H1 (cell line): ENCODE measurements around the gene CDYL. TPM values are rescaled to one million over a fixed set of nuclear protein-coding genes. Genes with fewer than 3 reads are reported as not detected.
A peak's percentile ranks its signal among the peaks of the same experiment; 100 is the strongest.

Source experiments
- CTCF ChIA-PET: fragments of 300-600 bp; sonication (Branson Sonifier 250); formaldehyde crosslinking; loops from one replicate; lab custom pipeline; 2021; ENCODE audit not compliant: partially characterized antibody; lab: Charles Lee
- POLR2A ChIA-PET: fragments of 300-600 bp; sonication (Branson Sonifier 250); formaldehyde crosslinking; loops from one replicate; lab custom pipeline; 2021; ENCODE audit warnings: inconsistent platforms; ENCODE audit not compliant: partially characterized antibody; lab: Charles Lee
- DNase-seq, 2 experiments: peaks; one replicate each; pipeline versions ENCODE4 v3.0.0 to v3.0.0-alpha.2; 2010 to 2022; ENCODE audit warnings: low spot score in 2 of 2, low read depth in 1 of 2, mixed read lengths in 1 of 2
- FAIRE-seq: peaks from 2 replicates; lab custom pipeline; 2011; peaks lifted over from hg19 to GRCh38; lab: Jason Lieb, UNC
- H2AFZ ChIP-seq: 2 replicates; pipeline ENCODE4 v1.8.1; 2012; ENCODE audit warnings: low read length, inconsistent platforms
- H2AK5ac ChIP-seq: 2 replicates; pipeline ENCODE4 v1.6.1; 2013; ENCODE audit warnings: low read depth, low read length
- H2BK120ac ChIP-seq: replicated peaks from 2 replicates; pipeline ENCODE3; 2013; ENCODE audit warnings: low read depth, low read length, inconsistent platforms
- H2BK12ac ChIP-seq: 2 replicates; pipeline ENCODE4 v1.6.1; 2013; ENCODE audit warnings: low read depth, low read length
- H2BK15ac ChIP-seq: 2 replicates; pipeline ENCODE4 v1.6.1; 2013; ENCODE audit warnings: low read length
- H2BK20ac ChIP-seq: 2 replicates; pipeline ENCODE4 v1.6.1; 2013; ENCODE audit warnings: low read length
- H2BK5ac ChIP-seq: 2 replicates; pipeline ENCODE4 v1.6.1; 2013; ENCODE audit warnings: low read depth, low read length
- H3K14ac ChIP-seq: 2 replicates; pipeline ENCODE4 v1.6.1; 2013; ENCODE audit warnings: inconsistent platforms; ENCODE audit not compliant: insufficient read length
- H3K18ac ChIP-seq: 2 replicates; pipeline ENCODE4 v1.6.1; 2013; ENCODE audit warnings: low read length; ENCODE audit errors: extremely low read depth
- H3K23ac ChIP-seq: 2 replicates; pipeline ENCODE4 v1.6.1; 2013; ENCODE audit warnings: inconsistent platforms; ENCODE audit not compliant: insufficient read length
- H3K23me2 ChIP-seq: 2 replicates; pipeline ENCODE4 v1.6.1; 2013; ENCODE audit warnings: low read depth, low read length
- H3K27ac ChIP-seq: 2 replicates; pipeline ENCODE4 v1.6.1; 2011; ENCODE audit warnings: low read depth, low read length, inconsistent platforms
- H3K27me3 ChIP-seq, 4 experiments: replicated peaks in 1 of 4; 1 replicate in 1 of 4; 2 replicates in 3 of 4; pipeline versions ENCODE4 v1.6.1 to v1.8.1; 2011 to 2013; ENCODE audit warnings: low read length in 3 of 4, mild to moderate bottlenecking in 3 of 4, inconsistent platforms in 2 of 4, mixed read lengths in 2 of 4, moderate library complexity in 1 of 4; ENCODE audit not compliant: control insufficient read depth in 3 of 4, insufficient read depth in 3 of 4; ENCODE audit errors: extremely low read depth in 1 of 4
- H3K36me3 ChIP-seq, 4 experiments: 2 replicates each; pipeline versions ENCODE4 v1.6.1 to v1.8.1; 2011 to 2013; ENCODE audit warnings: mild to moderate bottlenecking in 4 of 4, low read length in 3 of 4, moderate library complexity in 2 of 4, control low read depth in 1 of 4, inconsistent platforms in 1 of 4; ENCODE audit not compliant: insufficient read depth in 4 of 4, control insufficient read depth in 2 of 4
- H3K4ac ChIP-seq: replicated peaks from 2 replicates; pipeline ENCODE3; 2013; ENCODE audit warnings: low read length, low read depth, mixed read lengths, inconsistent platforms; ENCODE audit not compliant: insufficient read length
- H3K4me1 ChIP-seq, 4 experiments: replicated peaks in 1 of 4; 1 replicate in 1 of 4; 2 replicates in 3 of 4; pipeline versions ENCODE4 v1.6.1 to v1.8.1; 2011 to 2013; ENCODE audit warnings: low read length in 3 of 4, inconsistent platforms in 2 of 4, mixed read lengths in 1 of 4; ENCODE audit not compliant: insufficient read depth in 4 of 4, control insufficient read depth in 3 of 4
- H3K4me2 ChIP-seq, 2 experiments: 2 replicates each; pipeline versions ENCODE4 v1.6.1 to v1.8.1; 2011 to 2013; ENCODE audit warnings: low read depth in 2 of 2, low read length in 2 of 2, control low read depth in 1 of 2, inconsistent platforms in 1 of 2, mild to moderate bottlenecking in 1 of 2; ENCODE audit not compliant: insufficient read depth in 1 of 2
- H3K4me3 ChIP-seq, 4 experiments: fragments of 200-600, 300-600 bp in 1 of 4; sonication (generic), shearing (Covaris generic), sonication (Bioruptor Twin) in 1 of 4; 2 replicates each; pipeline versions ENCODE4 v1.5.1 to v1.8.1; 2011 to 2016; ENCODE audit warnings: low read length in 4 of 4, low read depth in 3 of 4, control low read depth in 2 of 4, inconsistent platforms in 2 of 4, mild to moderate bottlenecking in 2 of 4, mixed read lengths in 1 of 4, moderate library complexity in 1 of 4; ENCODE audit not compliant: insufficient read depth in 2 of 4; ENCODE audit errors: extremely low read depth in 1 of 4
- H3K56ac ChIP-seq: replicated peaks from 2 replicates; pipeline ENCODE3; 2013; ENCODE audit warnings: low read depth, mild to moderate bottlenecking, mixed read lengths, low read length, inconsistent platforms; ENCODE audit not compliant: insufficient read length
- H3K79me1 ChIP-seq: 2 replicates; pipeline ENCODE4 v1.6.1; 2013; ENCODE audit warnings: low read depth, low read length, control low read depth
- H3K79me2 ChIP-seq, 2 experiments: 2 replicates each; pipeline versions ENCODE4 v1.6.1 to v1.8.1; 2012 to 2013; ENCODE audit warnings: low read length in 2 of 2, mild to moderate bottlenecking in 2 of 2, inconsistent platforms in 1 of 2; ENCODE audit not compliant: insufficient read depth in 2 of 2, control insufficient read depth in 1 of 2
- H3K9ac ChIP-seq, 4 experiments: replicated peaks in 1 of 4; 1 replicate in 1 of 4; 2 replicates in 3 of 4; pipeline versions ENCODE4 v1.6.1 to v1.8.1; 2011 to 2013; ENCODE audit warnings: low read depth in 3 of 4, low read length in 3 of 4, control low read depth in 2 of 4, mild to moderate bottlenecking in 2 of 4, moderate library complexity in 2 of 4, inconsistent platforms in 1 of 4; ENCODE audit errors: extremely low read depth in 1 of 4
- H3K9me3 ChIP-seq, 2 experiments: 2 replicates each; pipeline versions ENCODE4 v1.6.1 to v1.8.1; 2012 to 2013; ENCODE audit warnings: mild to moderate bottlenecking in 2 of 2, moderate library complexity in 2 of 2, control low read depth in 1 of 2, inconsistent platforms in 1 of 2, low read depth in 1 of 2, low read length in 1 of 2, mixed read lengths in 1 of 2; ENCODE audit not compliant: insufficient read depth in 2 of 2
- H4K20me1 ChIP-seq, 2 experiments: replicated peaks in 1 of 2; 2 replicates each; pipeline versions ENCODE3 to v1.8.1; 2011 to 2013; ENCODE audit warnings: inconsistent platforms in 2 of 2, low read length in 2 of 2, mild to moderate bottlenecking in 1 of 2; ENCODE audit not compliant: insufficient read depth in 2 of 2, control insufficient read depth in 1 of 2
- H4K5ac ChIP-seq: 2 replicates; pipeline ENCODE4 v1.6.1; 2013; ENCODE audit warnings: low read length, low read depth, mixed read lengths, inconsistent platforms; ENCODE audit not compliant: insufficient read length
- H4K8ac ChIP-seq: 2 replicates; pipeline ENCODE4 v1.8.0; 2013; ENCODE audit warnings: mild to moderate bottlenecking, moderate library complexity, low read length, inconsistent platforms; ENCODE audit not compliant: insufficient read depth; ENCODE audit errors: extremely low read depth
- H4K91ac ChIP-seq: replicated peaks from 2 replicates; pipeline ENCODE3; 2013; ENCODE audit warnings: low read length, mixed read lengths, inconsistent platforms; ENCODE audit not compliant: insufficient read length
- ASH2L ChIP-seq: fragments of 200-600, 300-600 bp; sonication (generic); IDR thresholded peaks from one replicate; pipeline ENCODE4 v1.7.1; 2017; ENCODE audit warnings: low read length
- CBX5 ChIP-seq: fragments of 300-800, 300-1000 bp; sonication (generic); IDR thresholded peaks from 2 replicates; pipeline ENCODE4 v1.7.1; 2016; ENCODE audit warnings: antibody characterized with exemption, low read length, low read depth
- CHD2 ChIP-seq: IDR thresholded peaks from 2 replicates; pipeline ENCODE4 v1.6.1; 2012; ENCODE audit warnings: low read length, improper control_type of control experiment
- EZH2 ChIP-seq: fragments of 200-600 bp; sonication (generic); IDR thresholded peaks from 2 replicates; pipeline ENCODE4 v1.7.1; 2012; ENCODE audit warnings: low read depth, mild to moderate bottlenecking, moderate library complexity, low read length, inconsistent platforms; ENCODE audit not compliant: severe bottlenecking
- GTF2F1 ChIP-seq: IDR thresholded peaks from 2 replicates; pipeline ENCODE4 v1.6.1; 2012; ENCODE audit warnings: low read depth, low read length, improper control_type of control experiment, borderline replicate concordance
- JUND ChIP-seq: IDR thresholded peaks from 2 replicates; pipeline ENCODE4 v1.6.1; 2011; ENCODE audit warnings: mild to moderate bottlenecking, improper control_type of control experiment, low read length
- KDM5A ChIP-seq: fragments of 200-600 bp; IDR thresholded peaks from 2 replicates; pipeline ENCODE4 v1.7.1; 2012; ENCODE audit warnings: mild to moderate bottlenecking, low read length, inconsistent platforms, mixed read lengths
- RXRA ChIP-seq: IDR thresholded peaks from 2 replicates; pipeline ENCODE4 v1.6.1; 2011; ENCODE audit warnings: low read depth, mild to moderate bottlenecking, low read length, moderate library complexity; ENCODE audit not compliant: insufficient read depth
- SIX5 ChIP-seq: IDR thresholded peaks from 2 replicates; pipeline ENCODE4 v1.6.1; 2011; ENCODE audit warnings: mild to moderate bottlenecking, low read depth, low read length
- SP2 ChIP-seq: IDR thresholded peaks from 2 replicates; pipeline ENCODE4 v1.6.1; 2012; ENCODE audit warnings: mild to moderate bottlenecking, low read length, inconsistent platforms
- SUZ12 ChIP-seq: fragments of 200-600 bp; sonication (generic); IDR thresholded peaks from 2 replicates; pipeline ENCODE4 v1.6.1; 2012; ENCODE audit warnings: mild to moderate bottlenecking, inconsistent platforms, low read length, moderate library complexity, mixed read lengths
- YY1 ChIP-seq: IDR thresholded peaks from 2 replicates; pipeline ENCODE4 v1.6.1; 2011; ENCODE audit warnings: low read depth, mild to moderate bottlenecking, low read length
- WGBS, 2 experiments: shearing (Covaris generic) in 1 of 2; methylation state at CpG; one replicate each; pipeline versions ENCODE4 v1.1.6 to v1.1.7; 2013 to 2015; ENCODE audit warnings: low lambda C conversion rate in 2 of 2, mixed read lengths in 2 of 2, inconsistent platforms in 1 of 2, low coverage in 1 of 2, missing lambda C conversion rate in 1 of 2; ENCODE audit not compliant: insufficient replicate concordance in 2 of 2, insufficient coverage in 1 of 2, insufficient read length in 1 of 2; ENCODE audit errors: extremely low coverage in 1 of 2, missing lambda C conversion rate in 1 of 2; 5-methylcytosine and 5-hydroxymethylcytosine counted together
- polyA plus RNA-seq, 7 experiments: library from polyadenylated mRNA; depleted of rRNA in 3 of 7; stranded (reverse) in 5 of 7; unstranded in 2 of 7; fragments of >200 nt in 5 of 7; fragments of 200-250 nt in 2 of 7; gene quantifications; 1 replicate in 5 of 7; 2 replicates in 1 of 7; 4 replicates in 1 of 7; pipeline versions ENCODE4 v1.2.1 to v1.2.3, GENCODE V29; 2011 to 2013; ENCODE audit warnings: missing spikeins in 2 of 7, mixed read lengths in 2 of 7
- total RNA-seq: library from RNA; stranded (reverse); fragmentation: NEBNext Ultra II Directional; extraction: Animal tissue kit (Norgen Biotek cat#: 25700); gene quantifications from 2 replicates; pipeline ENCODE4 v1.2.1, GENCODE V29; 2021
- TF ChIP-seq, protein P1 (sequence below): IDR thresholded peaks from 2 replicates; pipeline ENCODE4 v1.6.1; 2012; ENCODE audit warnings: inconsistent platforms

The CDYL gene
- total and polyA plus RNA-seq, 2 of the 8 experiments (the other 6 are each of a cell fraction or from before 2014, with no cell fraction given), result 56.4 to 119 TPM

DNA sequence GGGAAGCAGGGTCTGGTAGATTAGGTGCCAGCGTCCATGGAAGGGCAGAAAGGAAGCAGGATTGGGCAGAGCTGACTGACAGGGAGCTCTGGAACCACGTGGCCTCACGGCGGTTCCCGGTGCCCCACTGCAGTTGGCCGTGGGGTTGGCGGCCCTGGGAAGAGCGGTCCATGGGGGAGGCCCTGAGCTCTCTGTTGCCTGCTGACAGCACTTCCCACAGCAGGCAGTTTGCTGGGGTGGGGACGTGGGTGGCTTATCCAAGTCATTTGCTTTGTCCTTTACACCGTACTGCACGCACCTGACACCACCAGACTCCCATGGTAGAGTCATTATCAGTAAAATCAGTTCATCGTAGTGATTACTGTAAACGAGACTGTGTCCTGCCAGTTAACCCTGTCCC is 171.5 kb downstream of the CDYL start:
- FAIRE-seq, result no peak
- no peaks in the 10 kb centered on the region for H3K9me3 ChIP-seq
- H3K4me1 ChIP-seq, result peaks cover 3 to 22% (median 6%) of the 10 kb centered on the region in 4 experiments
- no peak overlapping the region for H2BK120ac ChIP-seq
- no peak overlapping the region for H3K9ac ChIP-seq
- no peak for TF ChIP-seq SUZ12
- TF ChIP-seq RXRA, result no peak
- TF ChIP-seq EZH2, result no peak
- TF ChIP-seq ASH2L, result no peak
- TF ChIP-seq SP2, result no peak
- TF ChIP-seq CHD2, result no peak
- no peak for TF ChIP-seq KDM5A
- no peak for TF ChIP-seq JUND
- TF ChIP-seq GTF2F1, result no peak
- TF ChIP-seq YY1, result no peak
- TF ChIP-seq CBX5, result no peak
- TF ChIP-seq, protein P1, sequence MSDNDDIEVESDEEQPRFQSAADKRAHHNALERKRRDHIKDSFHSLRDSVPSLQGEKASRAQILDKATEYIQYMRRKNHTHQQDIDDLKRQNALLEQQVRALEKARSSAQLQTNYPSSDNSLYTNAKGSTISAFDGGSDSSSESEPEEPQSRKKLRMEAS, result no peak
- no peak for TF ChIP-seq SIX5
- TF ChIP-seq, all 59 proteins: peak for 0
- H3K23ac ChIP-seq, result no peak overlapping the region
- CTCF ChIA-PET, result interaction anchor here (1.8 kb wide), 1 partner anchor 10 kb away, joined by 5 read pairs; no protein-coding TSS in a partner anchor
- H3K27ac ChIP-seq, result no peak overlapping the region
- peak overlapping the region; percentile 56; the same call in 1 of the 2 replicates for H2BK5ac ChIP-seq
- H3K36me3 ChIP-seq, result peaks cover 6 to 59% (median 22%) of the 10 kb centered on the region in 4 experiments
- no peak overlapping the region for H3K4me3 ChIP-seq
- no peak overlapping the region for H3K56ac ChIP-seq
- no peak overlapping the region for H3K18ac ChIP-seq
- no peak overlapping the region for H4K5ac ChIP-seq
- H2BK12ac ChIP-seq, result no peak overlapping the region
- H4K8ac ChIP-seq, result no peak overlapping the region
- no peak overlapping the region for H2AFZ ChIP-seq
- WGBS, 2 experiments, result 90% methylated on average over 13 of the region's 13 CpGs; no CpG with 5 or more reads in 1 of the 2 experiments
- no peak overlapping the region for H2AK5ac ChIP-seq
- H3K14ac ChIP-seq, result no peak overlapping the region
- H3K79me2 ChIP-seq, result peaks cover 0 to 4% of the 10 kb centered on the region in 2 experiments; a peak in 1 of 4 replicates
- no peak overlapping the region for H4K91ac ChIP-seq
- no peak for DNase-seq
- no peak overlapping the region for H3K4me2 ChIP-seq
- POLR2A ChIA-PET, result interaction anchor here (1.2 to 1.8 kb wide), 2 partner anchors 9 to 49 kb away, joined by 3 to 5 read pairs; no protein-coding TSS in a partner anchor
- peaks cover 5% of the 10 kb centered on the region for H3K79me1 ChIP-seq
- H2BK20ac ChIP-seq, result no peak overlapping the region
- H4K20me1 ChIP-seq, result peaks cover 1 to 27% of the 10 kb centered on the region in 2 experiments
- H3K23me2 ChIP-seq, result no peaks in the 10 kb centered on the region
- H2BK15ac ChIP-seq, result no peak overlapping the region
- no peak overlapping the region for H3K4ac ChIP-seq
- H3K27me3 ChIP-seq, result no peaks in the 10 kb centered on the region
